GM23338 (cell line): Measurements from ENCODE around the gene COTL1. TPM values are rescaled to one million over a fixed set of nuclear protein-coding genes. Genes with fewer than 3 reads are reported as not detected.
A peak's percentile ranks its signal among the peaks of the same experiment; 100 is the strongest.

Source experiments
- ATAC-seq: fragments of 200-7000 bp; cut with Tn5 transposase; 3 replicates; pipeline ENCODE4 v1.9.1; 2020
- DNase-seq: peaks from one replicate; pipeline ENCODE4 v3.0.0-alpha.2; 2015; ENCODE audit warnings: low spot score
- H2AFZ ChIP-seq: fragments of 200-600 bp; sonication (generic); 2 replicates; pipeline ENCODE4 v1.8.0; 2016; ENCODE audit warnings: antibody characterized with exemption, mild to moderate bottlenecking, moderate library complexity
- H3F3A ChIP-seq: fragments of 200-600 bp; sonication (generic); replicated peaks from 2 replicates; pipeline ENCODE4 v1.8.0; 2017; ENCODE audit warnings: antibody characterized with exemption, mixed run types, low read depth
- H3K27ac ChIP-seq: fragments of 200-600 bp; sonication (generic); 2 replicates; pipeline ENCODE4 v1.6.1; 2016; ENCODE audit warnings: low read depth
- H3K27me3 ChIP-seq: fragments of 200-600 bp; sonication (generic); 2 replicates; pipeline ENCODE4 v1.8.0; 2016; ENCODE audit warnings: mild to moderate bottlenecking, mixed run types, moderate library complexity; ENCODE audit not compliant: insufficient read depth
- H3K36me3 ChIP-seq: fragments of 200-600 bp; sonication (generic); 2 replicates; pipeline ENCODE4 v1.8.0; 2016; ENCODE audit warnings: mild to moderate bottlenecking; ENCODE audit not compliant: insufficient read depth
- H3K4me1 ChIP-seq: fragments of 200-600 bp; sonication (generic); 2 replicates; pipeline ENCODE4 v1.8.0; 2016; ENCODE audit warnings: mild to moderate bottlenecking, moderate library complexity; ENCODE audit not compliant: insufficient read depth
- H3K4me2 ChIP-seq: fragments of 200-600 bp; sonication (generic); 2 replicates; pipeline ENCODE4 v1.7.1; 2017; ENCODE audit warnings: mixed run types
- H3K4me3 ChIP-seq: fragments of 200-600 bp; sonication (generic); 2 replicates; pipeline ENCODE4 v1.6.1; 2016; ENCODE audit warnings: mixed run types
- H3K79me2 ChIP-seq: fragments of 200-600 bp; sonication (generic); replicated peaks from 2 replicates; pipeline ENCODE4 v1.8.0; 2017; ENCODE audit warnings: mild to moderate bottlenecking; ENCODE audit not compliant: insufficient read depth
- H3K9me2 ChIP-seq: fragments of 200-600 bp; sonication (generic); 2 replicates; pipeline ENCODE4 v1.8.0; 2017; ENCODE audit not compliant: insufficient read depth
- H4K20me1 ChIP-seq: fragments of 200-600 bp; sonication (generic); replicated peaks from 2 replicates; pipeline ENCODE4 v1.8.0; 2017; ENCODE audit warnings: mild to moderate bottlenecking; ENCODE audit not compliant: insufficient read depth
- H3K27ac Mint-ChIP-seq: 2 replicates; pipeline ENCODE4 v1.8.0; 2020; ENCODE audit warnings: inconsistent platforms, mild to moderate bottlenecking, moderate library complexity, mixed read lengths
- H3K27me3 Mint-ChIP-seq: 3 replicates; pipeline ENCODE4 v1.8.0; 2022; ENCODE audit warnings: low read depth, mild to moderate bottlenecking, moderate library complexity, mixed read lengths, inconsistent platforms; ENCODE audit not compliant: insufficient read depth, poor library complexity
- H3K36me3 Mint-ChIP-seq: 3 replicates; pipeline ENCODE4 v1.8.0; 2021; ENCODE audit warnings: low read depth, mild to moderate bottlenecking, inconsistent platforms, moderate library complexity, mixed read lengths
- H3K4me1 Mint-ChIP-seq: 3 replicates; pipeline ENCODE4 v1.8.0; 2020; ENCODE audit warnings: mild to moderate bottlenecking, inconsistent platforms, mixed read lengths
- H3K4me3 Mint-ChIP-seq: 3 replicates; pipeline ENCODE4 v1.8.0; 2021; ENCODE audit warnings: moderate library complexity, mild to moderate bottlenecking, inconsistent platforms, mixed read lengths
- H3K9me3 Mint-ChIP-seq: 3 replicates; pipeline ENCODE4 v1.8.0; 2020; ENCODE audit warnings: moderate library complexity, mild to moderate bottlenecking, inconsistent platforms, mixed read lengths
- EZH2 ChIP-seq: fragments of 200-600 bp; sonication (generic); IDR thresholded peaks from one replicate; pipeline ENCODE4 v1.8.0; 2017; ENCODE audit warnings: antibody characterized with exemption, mild to moderate bottlenecking, low read depth; ENCODE audit not compliant: unreplicated experiment
- EZH2phosphoT487 ChIP-seq: fragments of 200-600 bp; sonication (generic); IDR thresholded peaks from one replicate; pipeline ENCODE4 v1.8.1; 2018; ENCODE audit warnings: antibody characterized with exemption; ENCODE audit not compliant: unreplicated experiment
- JUNB ChIP-seq: IDR thresholded peaks from one replicate; pipeline ENCODE4 v1.6.1; 2016; ENCODE audit warnings: antibody characterized with exemption; ENCODE audit not compliant: unreplicated experiment
- NANOG ChIP-seq: IDR thresholded peaks from 2 replicates; pipeline ENCODE4 v1.6.1; 2016; ENCODE audit warnings: antibody characterized with exemption, borderline replicate concordance
- POLR2AphosphoS5 ChIP-seq: IDR thresholded peaks from 2 replicates; pipeline ENCODE4 v1.6.1; 2016; ENCODE audit warnings: antibody characterized with exemption, low read depth
- REST ChIP-seq: IDR thresholded peaks from one replicate; pipeline ENCODE4 v1.6.1; 2018; ENCODE audit warnings: antibody characterized with exemption; ENCODE audit not compliant: unreplicated experiment
- ZNF331 ChIP-seq: fragments of 250-450 bp; sonication (Bioruptor Pico); IDR thresholded peaks from 2 replicates; pipeline ENCODE4 v1.5.0; 2020; ENCODE audit warnings: low read depth, mild to moderate bottlenecking, moderate library complexity
- polyA plus RNA-seq: library from polyadenylated mRNA; unstranded; fragments of >200 nt; fragmentation: Nextera tagmentation; extraction: Ambion mirVana; gene quantifications from 2 replicates; pipeline ENCODE4 v1.2.1, GENCODE V29; 2016
- total RNA-seq: library from RNA; depleted of rRNA; stranded (reverse); fragments of >200 nt; shearing (Covaris generic); gene quantifications from 2 replicates; pipeline ENCODE4 v1.2.3, GENCODE V29; 2014

Gene COTL1
- total and polyA plus RNA-seq, 2 experiments from 2014 or later, result 117 to 166 TPM

GRCh38 chr16:84598360-84598759 is 19.5 kb downstream of the COTL1 start:
- Mint-ChIP-seq H3K4me1 (peaks cover 69% of the 10 kb centered on the region), H3K4me3 (peak overlapping the region; percentile 15; the same call in 2 of the 3 replicates), H3K9me3 (no peaks in the 10 kb centered on the region; the same call in 2 of the 3 replicates), H3K27me3 (peaks cover 35% of the 10 kb centered on the region), H3K36me3 (peaks cover 11% of the 10 kb centered on the region; the same call in 2 of the 3 replicates), H3K27ac (no peak overlapping the region)
- Histone ChIP-seq H3K79me2 (peaks cover 69% of the 10 kb centered on the region), H3F3A (peaks cover 13% of the 10 kb centered on the region), H3K4me3 (no peak overlapping the region), H4K20me1 (peaks cover 42% of the 10 kb centered on the region), H3K9me2 (no peaks in the 10 kb centered on the region), H3K4me1 (peaks cover 38% of the 10 kb centered on the region), H2AFZ (no peak overlapping the region), H3K27me3 (no peaks in the 10 kb centered on the region), H3K4me2 (peak overlapping the region; percentile 51), H3K36me3 (peaks cover 6% of the 10 kb centered on the region; the same call in 1 of the 2 replicates), H3K27ac (no peak overlapping the region)
- ATAC-seq (peak; percentile 27), DNase-seq (no peak)
- TF ChIP-seq EZH2, result no peak
- no peak for TF ChIP-seq JUNB
- TF ChIP-seq EZH2phosphoT487, result no peak
- no peak for TF ChIP-seq REST
- TF ChIP-seq ZNF331 (CRISPR knock-in tag), result no peak
- TF ChIP-seq NANOG, result no peak

- ATAC-seq, result no peak
- Histone ChIP-seq H4K20me1 (peaks cover 44% of the 10 kb centered on the region), H3K4me3 (no peak overlapping the region), H3K36me3 (peaks cover 6% of the 10 kb centered on the region; the same call in 1 of the 2 replicates), H3K27ac (no peak overlapping the region), H3K4me1 (peaks cover 38% of the 10 kb centered on the region), H3F3A (peaks cover 9% of the 10 kb centered on the region), H3K4me2 (peak overlapping the region; percentile 51), H2AFZ (no peak overlapping the region), H3K79me2 (peaks cover 68% of the 10 kb centered on the region), H3K27me3 (no peaks in the 10 kb centered on the region), H3K9me2 (no peaks in the 10 kb centered on the region)
- Mint-ChIP-seq H3K9me3 (no peaks in the 10 kb centered on the region; the same call in 2 of the 3 replicates), H3K4me3 (peak overlapping the region; percentile 15; the same call in 2 of the 3 replicates), H3K4me1 (peaks cover 67% of the 10 kb centered on the region), H3K27ac (no peak overlapping the region), H3K36me3 (peaks cover 11% of the 10 kb centered on the region; the same call in 2 of the 3 replicates), H3K27me3 (peaks cover 31% of the 10 kb centered on the region)
- DNase-seq, result no peak
- no peak for TF ChIP-seq ZNF331 (CRISPR knock-in tag)
- no peak for TF ChIP-seq REST
- TF ChIP-seq JUNB, result no peak
- TF ChIP-seq NANOG, result no peak
- TF ChIP-seq EZH2phosphoT487, result no peak
- TF ChIP-seq POLR2AphosphoS5, result no peak
Observed at GRCh38 chr16:84597931-84598351, 19.9 kb downstream of the COTL1 start.
